Measurements from ENCODE around the gene BAG1.

Gene BAG1

DNA sequence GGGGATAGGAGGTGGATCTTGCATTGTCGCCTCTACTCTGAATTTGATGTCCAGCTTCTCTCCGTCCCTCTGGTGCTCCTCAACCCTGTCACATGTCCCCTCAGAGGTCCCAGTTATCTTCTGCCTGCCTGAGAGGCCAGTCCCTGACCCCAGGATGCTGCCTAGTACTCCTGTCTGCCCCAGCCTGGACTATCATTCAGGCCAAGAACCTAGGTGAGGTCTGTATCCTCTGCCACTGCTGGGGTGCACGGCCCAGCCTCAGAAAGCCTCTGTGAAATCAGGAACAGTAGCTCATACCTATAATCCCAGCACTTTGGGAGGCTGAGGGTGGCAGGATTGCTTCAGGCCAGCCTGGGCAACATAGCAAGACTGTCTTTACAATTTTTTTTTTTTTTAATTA, 15.9 kb downstream of the BAG1 start:
- H3K4me3 Mint-ChIP-seq: no peak overlapping the region
- no peak overlapping the region for H3K27ac Mint-ChIP-seq
- H3K4me1 Mint-ChIP-seq: no peaks in the 10 kb centered on the region
- H3K27me3 Mint-ChIP-seq (ENCODE audit: low read depth): no peaks in the 10 kb centered on the region
- no peak for TF ChIP-seq CTCF (IDR thresholded peaks at IDR 0.05; ENCODE audit: unreplicated experiment in 3 of 3)
- peaks cover 23% of the 10 kb centered on the region for H3K36me3 Mint-ChIP-seq (ENCODE audit: low read depth)
- no peaks in the 10 kb centered on the region for H3K9me3 Mint-ChIP-seq

GRCh38 chr9:33246269-33246860, 18.1 kb downstream of the BAG1 start:
- Mint-ChIP-seq H3K4me1 (no peaks in the 10 kb centered on the region), H3K27me3 (ENCODE audit: low read depth) (no peaks in the 10 kb centered on the region), H3K4me3 (no peak overlapping the region)

DNA sequence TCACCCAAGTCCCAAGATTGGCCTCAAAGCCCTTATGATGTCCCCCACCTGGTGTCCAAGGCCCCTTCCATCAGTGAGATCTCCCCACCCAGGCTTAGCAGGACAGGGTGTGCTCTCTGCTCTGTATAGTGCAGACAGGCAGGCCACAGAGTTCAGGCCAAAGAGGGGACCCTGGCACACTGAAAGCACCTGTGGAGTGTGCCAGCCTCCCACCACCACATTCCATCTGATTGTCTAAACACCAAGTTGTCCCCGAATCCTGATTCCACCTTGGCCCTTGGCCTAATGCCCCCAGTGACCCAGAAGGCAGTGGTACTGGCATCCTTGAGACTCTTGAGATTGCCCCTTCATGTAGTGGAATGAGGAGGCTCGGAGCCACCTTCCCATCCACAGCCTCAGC, 19.2 kb downstream of the BAG1 start:
- H3K36me3 Mint-ChIP-seq (ENCODE audit: low read depth): peaks cover 9% of the 10 kb centered on the region
- H3K27me3 Mint-ChIP-seq (ENCODE audit: low read depth): peaks cover 4% of the 10 kb centered on the region
- no peak for TF ChIP-seq CTCF (IDR thresholded peaks at IDR 0.05; ENCODE audit: unreplicated experiment in 3 of 3)
- no peak overlapping the region for H3K4me3 Mint-ChIP-seq
- H3K4me1 Mint-ChIP-seq: no peaks in the 10 kb centered on the region
- no peaks in the 10 kb centered on the region for H3K9me3 Mint-ChIP-seq
- no peak overlapping the region for H3K27ac Mint-ChIP-seq

More at GRCh38 chr9:33246269-33246860, 18.1 kb downstream of the BAG1 start:
- no peak for TF ChIP-seq CTCF (IDR thresholded peaks at IDR 0.05; ENCODE audit: unreplicated experiment in 3 of 3)
- Mint-ChIP-seq H3K36me3 (ENCODE audit: low read depth) (peaks cover 11% of the 10 kb centered on the region), H3K27ac (no peak overlapping the region), H3K9me3 (no peaks in the 10 kb centered on the region)

DNA sequence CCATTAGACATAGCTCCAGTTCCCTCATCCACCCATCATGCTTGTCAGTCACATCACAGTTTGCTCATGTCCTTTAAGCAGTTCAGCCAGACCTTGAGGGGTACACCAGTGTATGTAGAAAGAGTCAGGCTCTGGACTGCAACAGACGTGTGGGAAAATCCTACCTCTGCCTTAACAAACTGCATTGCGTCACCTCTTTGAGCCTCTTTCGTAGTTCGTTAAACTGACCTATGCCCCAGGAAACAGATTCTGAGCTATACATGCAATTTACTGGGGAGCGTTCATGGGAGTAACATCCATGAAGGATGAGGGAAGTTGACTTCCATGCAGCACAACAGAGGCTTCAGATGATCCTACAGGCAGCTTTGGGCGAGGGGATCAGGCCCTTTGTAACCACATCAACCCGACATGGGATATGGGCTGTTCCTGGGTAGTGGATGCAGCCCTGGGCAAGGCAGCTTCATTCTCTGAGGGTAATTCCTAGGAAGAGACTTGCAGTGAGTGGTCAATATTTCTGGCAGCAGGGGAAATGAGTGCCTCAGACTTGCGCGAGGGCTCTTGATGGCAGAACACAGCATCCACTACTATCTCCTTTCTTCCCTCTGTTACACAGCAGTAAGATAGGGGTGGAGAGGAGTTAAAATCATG, 20.2 kb downstream of the BAG1 start:
- H3K27ac Mint-ChIP-seq: no peak overlapping the region
- TF ChIP-seq CTCF (IDR thresholded peaks at IDR 0.05; ENCODE audit: unreplicated experiment in 3 of 3): no peak
- no peaks in the 10 kb centered on the region for H3K9me3 Mint-ChIP-seq
- no peak overlapping the region for H3K4me3 Mint-ChIP-seq
- H3K4me1 Mint-ChIP-seq: peaks cover 7% of the 10 kb centered on the region
- H3K27me3 Mint-ChIP-seq (ENCODE audit: low read depth): peaks cover 4% of the 10 kb centered on the region
- H3K36me3 Mint-ChIP-seq (ENCODE audit: low read depth): peaks cover 9% of the 10 kb centered on the region

- Mint-ChIP-seq H3K4me1 (peaks cover 7% of the 10 kb centered on the region), H3K4me3 (no peak overlapping the region), H3K27me3 (ENCODE audit: low read depth) (peaks cover 4% of the 10 kb centered on the region), H3K27ac (no peak overlapping the region), H3K9me3 (no peaks in the 10 kb centered on the region), H3K36me3 (ENCODE audit: low read depth) (peaks cover 5% of the 10 kb centered on the region)
- no peak for TF ChIP-seq CTCF (IDR thresholded peaks at IDR 0.05; ENCODE audit: unreplicated experiment in 3 of 3)
Measured at GRCh38 chr9:33242609-33243134, 21.8 kb downstream of the BAG1 start.

DNA sequence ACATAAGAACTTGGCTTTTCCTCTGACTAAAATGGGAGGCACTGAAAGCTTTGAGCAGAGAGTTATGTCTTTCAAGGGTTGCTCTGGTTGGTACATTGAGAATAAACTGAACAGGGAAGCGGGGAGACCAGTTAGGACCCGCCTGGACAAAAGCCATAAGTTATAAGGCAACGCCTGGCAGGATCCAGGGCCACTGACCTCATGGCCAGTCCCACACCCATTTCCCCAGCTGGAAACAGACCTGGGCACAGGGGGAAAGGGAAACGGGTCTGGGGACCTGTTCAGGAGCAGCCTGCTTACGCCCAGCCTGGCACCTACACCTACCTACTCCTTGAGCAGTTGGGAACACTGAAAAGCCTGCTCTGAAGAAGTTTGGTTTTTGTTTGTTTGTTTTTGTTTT, 23.2 kb downstream of the BAG1 start:
- Mint-ChIP-seq H3K9me3 (no peaks in the 10 kb centered on the region), H3K36me3 (ENCODE audit: low read depth) (no peaks in the 10 kb centered on the region), H3K4me3 (no peak overlapping the region), H3K27me3 (ENCODE audit: low read depth) (peaks cover 13% of the 10 kb centered on the region), H3K4me1 (peaks cover 7% of the 10 kb centered on the region), H3K27ac (no peak overlapping the region)
- TF ChIP-seq CTCF (IDR thresholded peaks at IDR 0.05; ENCODE audit: unreplicated experiment in 3 of 3): no peak

Measured in nephron (organoid).